Activated CD4-positive, CD25-positive, alpha-beta regulatory T cell treated with anti-CD3 and anti-CD28 coated beads, Interleukin-2, amount 50 U/mL, for 16 hours (primary cell): ENCODE data around the gene GLCCI1.
A peak's percentile ranks its signal among the peaks of the same experiment; 100 is the strongest.

Experiments used
- DNase-seq: peaks from one replicate; pipeline ENCODE4 v3.0.0-alpha.2; 2020; ENCODE audit warnings: low read depth, low spot score

The GLCCI1 gene

DNA sequence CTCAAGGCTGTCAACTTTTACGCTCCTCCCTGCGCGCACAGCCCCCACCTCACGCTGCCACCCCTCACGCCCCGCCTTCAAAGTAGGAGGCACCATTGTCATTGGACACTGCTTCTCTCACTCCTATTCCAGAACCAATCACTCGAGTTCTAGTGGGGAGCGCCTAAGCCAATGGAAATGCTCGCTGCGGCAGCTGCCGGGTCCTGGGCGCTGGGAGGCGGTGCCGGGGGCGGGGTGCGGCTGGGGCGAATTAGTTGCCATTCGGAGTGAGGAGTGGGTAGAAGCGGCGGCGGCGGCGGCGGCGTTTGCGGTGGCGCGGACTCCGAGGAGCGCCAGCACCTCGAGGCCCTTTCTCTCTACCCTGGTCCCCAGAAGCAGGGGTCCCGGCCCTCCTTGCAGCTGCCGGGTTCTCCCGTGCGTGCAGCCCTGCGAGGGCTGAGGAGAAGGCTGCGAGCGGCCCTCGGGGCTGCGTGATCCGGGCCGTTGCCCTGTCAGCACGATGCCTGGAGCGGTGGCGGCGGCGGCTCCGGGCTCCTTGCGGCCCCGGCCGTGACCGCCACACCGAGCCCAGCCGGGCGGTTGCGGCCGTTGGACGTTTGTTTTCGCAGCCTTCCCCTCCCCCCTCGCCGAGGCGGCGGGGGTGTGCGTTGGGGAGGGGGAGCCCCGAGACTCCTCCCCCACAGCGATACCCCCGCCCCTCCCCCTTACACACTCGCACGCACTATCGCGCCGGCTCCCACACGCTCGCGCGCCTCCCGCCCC lies at the start of gene GLCCI1:
GLCCI1 (plus strand) TSS at position 253 of the 762 bp plus-strand sequence. CDS start 555 bp downstream, outside the sequence.
- DNase-seq = peak; percentile 94

DNA sequence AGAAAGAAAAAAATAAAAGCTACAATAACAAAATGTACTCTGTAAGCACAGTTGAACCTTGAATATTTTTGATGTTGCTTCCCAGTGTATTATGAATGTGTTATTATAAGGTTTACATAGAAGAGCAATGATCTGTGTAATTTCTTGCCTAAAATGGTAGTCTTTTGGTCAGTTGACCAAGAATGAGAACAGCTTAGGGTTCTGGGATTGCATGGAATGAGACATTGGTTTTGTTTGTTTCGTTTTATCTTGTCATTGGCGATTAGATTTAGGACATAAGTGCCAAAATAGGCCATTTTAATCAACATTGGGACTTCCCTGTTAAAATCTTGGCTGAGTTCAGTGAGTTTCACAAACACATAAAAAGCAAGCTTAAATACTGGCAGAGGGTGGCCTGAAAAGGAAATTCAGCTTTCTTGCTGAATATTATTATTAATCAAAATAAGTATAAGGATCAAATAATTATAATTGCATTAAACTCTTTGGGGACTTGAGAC lies 49.1 kb upstream of the GLCCI1 start:
- no peak for DNase-seq

GRCh38 chr7:7920056-7920455 lies 48.5 kb upstream of the GLCCI1 start:
- DNase-seq = no peak

DNA sequence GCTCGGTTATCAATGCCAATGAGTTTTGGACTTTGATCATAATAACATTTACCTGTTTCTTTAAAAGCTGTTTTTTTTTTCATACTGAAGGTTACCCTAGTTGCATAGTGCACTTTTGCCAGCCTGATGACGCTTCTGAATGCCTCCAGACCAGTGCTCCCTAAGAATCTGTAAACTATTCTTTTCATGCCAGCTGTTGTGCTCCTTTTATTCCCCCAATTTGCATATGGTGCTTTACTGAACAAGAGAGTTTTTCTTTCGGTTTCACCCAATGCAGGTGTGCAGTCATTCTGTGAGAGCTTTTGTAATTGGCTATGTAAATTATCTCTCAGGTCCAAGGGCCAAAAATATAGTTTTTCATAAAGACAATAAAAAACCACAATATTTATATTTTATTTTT lies 48.1 kb upstream of the GLCCI1 start:
- no peak for DNase-seq

DNA sequence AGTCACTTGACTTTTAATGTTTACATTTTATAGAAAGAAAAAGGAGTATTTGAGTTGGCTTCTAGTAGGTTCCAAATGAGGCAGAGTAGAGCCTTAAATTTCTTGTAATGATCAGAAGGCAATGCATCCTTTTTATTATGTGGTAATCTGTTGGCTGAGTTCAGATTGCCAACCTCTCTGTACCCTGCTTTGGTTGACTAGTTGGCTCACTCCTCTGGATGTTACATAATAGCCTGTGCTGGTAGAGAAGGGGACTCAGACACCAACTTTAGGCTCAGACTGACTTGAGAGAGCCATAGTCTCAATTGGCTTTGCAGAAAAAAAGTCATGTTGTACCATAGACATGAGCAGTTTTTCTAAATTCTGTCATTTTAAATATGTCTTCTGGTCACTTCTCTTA lies 46.8 kb upstream of the GLCCI1 start:
- DNase-seq = no peak

DNA sequence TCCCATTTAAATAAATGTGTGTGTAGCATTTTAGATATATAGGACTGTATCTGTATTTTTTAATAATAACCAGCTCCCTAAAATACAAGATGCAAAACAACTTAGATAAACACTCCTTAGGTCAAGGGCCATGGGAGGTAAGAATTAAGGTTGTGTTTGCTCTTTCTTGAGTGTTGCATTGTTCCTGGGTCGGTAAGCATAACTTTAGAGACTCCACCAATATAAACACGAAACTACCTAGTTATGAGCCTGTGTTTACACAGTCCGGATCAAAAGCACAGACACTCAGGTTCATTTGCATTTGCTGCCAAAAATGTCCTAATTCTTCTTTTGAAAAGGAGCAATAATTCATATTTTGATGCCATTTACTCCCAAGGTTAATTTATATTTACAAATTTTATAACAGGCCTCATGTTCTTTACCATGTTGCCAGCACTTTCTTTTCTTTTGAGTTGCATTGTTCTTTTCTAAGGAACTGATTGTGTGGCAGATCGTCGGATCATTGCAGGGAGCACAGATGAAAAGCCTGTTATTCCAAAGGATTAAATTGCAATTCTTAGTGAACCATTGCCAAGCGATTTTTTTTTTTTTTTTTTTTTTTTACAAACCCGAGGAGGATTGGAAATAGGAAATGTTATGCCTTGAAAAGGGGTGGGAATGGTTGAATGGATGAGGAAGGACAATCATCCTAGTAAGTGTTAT lies 45.8 kb upstream of the GLCCI1 start:
- no peak for DNase-seq

DNA sequence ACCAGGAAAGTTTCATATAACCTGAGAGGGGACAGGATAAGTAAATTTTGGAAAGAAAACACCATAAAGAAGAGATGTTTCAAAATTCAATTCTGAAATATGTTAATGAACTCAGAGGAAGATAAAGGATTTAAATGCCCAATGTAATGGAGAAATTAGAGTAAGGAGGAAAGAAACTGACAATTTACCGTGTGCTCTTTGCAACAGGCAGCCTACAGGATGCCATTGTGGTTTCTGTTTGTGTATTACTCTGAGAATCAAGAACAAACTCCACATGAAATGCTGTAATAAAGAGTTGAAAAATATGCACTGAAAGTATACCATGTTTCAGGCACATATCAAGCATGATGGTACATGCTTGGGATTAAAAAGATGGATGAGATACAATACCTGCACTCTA lies 44.8 kb upstream of the GLCCI1 start:
- DNase-seq = no peak

- DNase-seq = no peak
Observed at GRCh38 chr7:7924303-7924702, 44.3 kb upstream of the GLCCI1 start.

DNA sequence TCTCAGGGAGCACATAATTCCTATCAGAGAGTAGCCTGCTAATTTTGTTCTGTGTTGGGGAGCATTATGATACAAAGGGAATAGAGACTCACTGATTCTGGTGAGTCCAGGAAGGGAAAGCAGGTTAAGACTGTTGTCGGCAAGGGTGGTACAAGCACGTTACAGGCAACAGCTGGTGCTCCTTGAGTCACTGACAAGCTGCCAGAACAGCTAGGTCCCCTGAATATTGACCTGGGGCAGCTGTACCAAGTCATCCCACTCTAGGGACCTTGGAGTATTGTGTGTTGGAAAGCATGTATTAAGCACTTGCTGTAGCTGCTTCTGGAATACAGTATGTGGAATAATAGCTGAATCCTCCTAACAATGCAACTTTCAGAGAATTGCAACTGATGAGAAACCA lies 37.0 kb upstream of the GLCCI1 start:
- no peak for DNase-seq

GRCh38 chr7:7932553-7932952 lies 36.0 kb upstream of the GLCCI1 start:
- DNase-seq = no peak

DNA sequence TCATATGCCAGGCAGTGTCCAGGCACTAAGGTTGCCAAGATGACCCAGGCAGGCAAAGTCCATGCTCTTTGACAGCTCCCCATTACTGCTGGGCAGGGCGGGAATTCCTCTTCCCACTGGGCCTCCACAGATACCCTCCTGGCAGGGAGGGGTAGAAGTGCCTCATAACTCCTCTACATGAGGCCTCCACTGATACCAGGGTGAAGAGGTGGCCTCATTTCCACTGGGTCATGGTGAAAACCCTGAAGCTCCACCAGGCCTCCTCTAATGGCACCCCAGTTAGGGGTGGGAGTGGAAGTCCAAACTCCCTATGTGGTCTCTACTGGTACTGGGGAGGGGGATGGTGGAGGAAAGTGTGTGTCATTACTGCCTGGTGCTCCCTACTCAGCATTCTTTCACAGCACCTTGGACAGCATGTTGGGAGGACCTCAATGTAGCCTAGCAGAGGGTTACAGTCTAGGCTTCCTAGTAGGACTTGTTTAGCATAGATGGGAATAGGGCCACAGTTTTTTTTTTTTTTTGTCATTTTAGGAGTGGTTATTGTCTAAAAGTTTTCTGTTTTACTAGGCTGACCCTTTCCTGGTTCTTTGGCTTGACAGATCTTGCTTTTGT lies 34.6 kb upstream of the GLCCI1 start:
- no peak for DNase-seq

- DNase-seq = no peak
Observed at GRCh38 chr7:7934945-7935344, 33.7 kb upstream of the GLCCI1 start.

DNA sequence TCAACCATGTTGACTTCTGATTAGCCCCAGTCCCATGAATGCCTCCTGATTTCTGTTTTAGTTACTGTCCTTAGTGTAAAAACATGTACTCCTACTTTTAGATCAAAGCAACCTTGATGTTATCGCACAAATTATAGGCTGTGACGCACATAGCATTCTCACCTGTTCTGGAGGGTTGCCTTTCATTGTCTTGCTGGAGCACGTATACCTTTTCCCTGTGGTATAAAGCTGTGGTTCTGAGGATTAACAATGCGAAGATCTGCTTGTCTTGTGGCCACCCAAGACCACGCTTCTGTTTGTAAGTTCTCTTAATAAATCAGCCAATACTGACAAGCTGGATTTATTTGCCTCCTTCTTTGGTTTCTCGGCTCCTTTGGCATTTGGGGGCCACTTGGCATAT lies 30.1 kb upstream of the GLCCI1 start:
- no peak for DNase-seq

DNA sequence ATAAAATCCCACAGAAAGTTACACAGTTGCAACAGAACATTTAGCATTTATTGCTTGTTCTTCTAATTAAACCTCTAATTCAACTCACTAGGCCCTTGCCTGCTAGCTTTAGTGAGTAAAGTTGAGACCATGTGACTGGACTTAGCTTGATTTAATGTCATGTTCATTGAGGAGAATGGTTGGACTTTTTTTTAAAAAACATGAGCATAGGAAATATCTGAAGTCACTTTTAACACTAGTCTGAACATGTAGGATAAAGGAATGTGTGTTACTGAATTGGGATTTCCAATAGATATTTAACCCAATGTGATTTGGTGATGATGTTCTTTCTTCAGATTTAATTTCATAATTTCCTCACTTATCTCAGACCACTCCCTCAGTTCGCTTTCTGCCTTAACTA lies 24.6 kb upstream of the GLCCI1 start:
- no peak for DNase-seq

DNA sequence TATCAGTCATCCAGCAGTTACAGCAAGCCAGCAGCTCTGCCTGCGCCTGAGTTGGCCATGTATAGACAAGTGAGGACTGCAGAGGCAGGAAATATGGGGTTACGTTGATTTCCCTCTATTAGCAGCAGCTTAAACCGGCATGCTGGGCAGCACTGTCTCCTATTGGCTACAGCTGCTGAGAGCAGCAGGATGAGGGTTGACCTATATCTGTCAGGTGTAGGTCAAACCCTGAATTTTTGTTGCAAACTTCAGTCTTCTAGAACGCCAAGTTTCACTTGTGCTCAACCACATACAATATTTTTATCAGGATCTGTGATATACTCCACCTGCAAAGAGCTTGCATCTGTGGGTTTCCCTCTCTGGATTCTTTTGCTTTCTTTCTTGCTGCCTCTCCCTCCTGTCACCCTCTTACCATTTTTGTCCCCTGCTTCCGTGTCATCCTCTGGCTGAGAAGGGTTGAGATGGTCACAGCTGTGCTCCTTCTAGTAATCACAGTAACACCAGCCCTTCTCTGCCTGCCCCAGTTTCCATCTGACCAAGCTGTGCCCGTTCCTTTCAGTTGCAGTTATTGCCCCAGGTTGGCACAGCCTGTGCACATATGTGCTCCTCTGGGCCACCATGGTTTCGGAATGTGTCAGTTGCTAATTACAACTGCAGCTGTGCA lies 23.8 kb upstream of the GLCCI1 start:
- DNase-seq = no peak

DNA sequence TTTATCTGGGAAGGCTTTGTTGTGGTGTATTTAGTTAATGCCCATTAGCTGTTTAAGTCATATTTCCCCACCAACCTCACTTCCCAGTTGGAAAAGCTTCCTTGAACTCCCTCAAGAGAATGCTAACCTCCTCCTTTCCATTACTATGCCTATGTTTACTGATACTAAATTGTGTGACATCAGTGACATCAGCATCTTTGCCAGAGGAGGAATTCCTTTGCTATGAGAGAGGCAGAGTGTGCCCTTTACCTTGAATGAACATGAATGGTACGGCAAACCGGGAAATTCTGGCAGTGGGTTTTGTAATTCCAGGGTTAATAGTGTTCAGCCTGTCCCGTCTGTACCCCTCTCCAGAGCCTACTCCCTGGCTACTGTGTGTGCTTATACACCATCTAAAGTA lies 22.1 kb upstream of the GLCCI1 start:
- DNase-seq = no peak

GRCh38 chr7:7948232-7948631 lies 20.4 kb upstream of the GLCCI1 start:
- DNase-seq = no peak

DNA sequence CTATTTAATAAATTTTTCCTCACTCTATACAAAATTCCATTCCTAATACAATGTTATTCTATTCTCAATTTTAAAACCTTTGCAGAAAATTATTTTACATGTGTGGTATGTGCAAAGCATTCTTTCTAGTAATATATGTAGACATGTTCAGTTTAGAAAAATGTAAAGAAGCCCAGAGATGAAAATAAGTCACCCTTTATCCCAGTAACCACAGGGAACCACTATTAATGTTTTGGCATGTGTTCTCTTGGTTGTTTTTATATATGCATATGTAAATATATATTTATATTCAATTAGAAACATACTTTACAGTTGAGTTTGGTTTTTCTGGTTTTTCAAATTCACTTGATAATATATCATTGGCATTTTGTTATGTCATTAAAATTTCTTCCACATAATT lies 14.8 kb upstream of the GLCCI1 start:
- no peak for DNase-seq

DNA sequence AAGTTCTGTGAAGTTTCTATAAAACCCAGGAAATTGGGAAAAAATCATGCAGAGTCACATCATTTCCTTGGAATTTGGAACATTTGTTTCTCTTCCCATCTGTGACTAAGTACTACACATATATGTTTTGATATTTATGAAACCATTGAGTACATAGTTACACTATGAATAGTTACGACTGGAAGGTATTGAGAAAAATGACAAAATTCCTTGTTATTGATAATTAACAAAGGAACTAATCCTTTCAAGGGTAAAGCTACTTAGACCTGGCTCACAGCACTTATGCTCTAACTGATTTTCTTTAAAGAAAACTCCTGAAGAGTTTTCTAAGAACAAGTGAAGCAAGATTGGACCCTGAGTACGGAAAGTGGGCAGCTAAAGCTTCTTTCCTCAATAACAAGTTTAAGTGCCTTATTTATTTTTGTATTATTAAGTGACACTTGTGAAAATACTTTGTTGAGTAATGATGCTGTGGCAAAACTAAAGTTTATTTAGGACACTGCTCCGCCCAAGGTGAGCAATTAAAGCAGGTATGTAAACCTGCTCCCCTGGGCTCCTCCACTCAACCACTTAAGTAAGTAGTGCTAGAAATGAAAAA lies 12.0 kb upstream of the GLCCI1 start:
- no peak for DNase-seq

DNA sequence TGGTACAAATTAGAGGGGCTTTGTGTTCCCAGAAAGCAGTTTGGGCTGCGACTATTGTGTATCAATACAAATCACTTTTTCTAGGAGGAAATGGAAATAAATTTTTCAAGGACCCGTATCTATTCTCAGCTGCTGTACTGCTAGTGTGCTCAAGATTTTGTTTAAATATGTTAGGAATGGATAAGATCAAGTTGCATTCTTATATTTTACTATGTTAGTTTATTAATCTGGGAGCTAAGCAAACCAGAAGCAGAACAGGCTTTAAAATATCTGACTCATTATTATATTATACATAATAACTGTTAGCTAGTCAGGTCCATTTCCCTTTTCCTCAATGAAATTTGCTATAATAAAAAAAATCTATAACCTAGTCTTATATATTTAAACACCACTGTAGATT lies 11.1 kb upstream of the GLCCI1 start:
- no peak for DNase-seq

- no peak for DNase-seq
Observed at GRCh38 chr7:7959979-7960670, 8.5 kb upstream of the GLCCI1 start.
